Measurements from ENCODE around the gene KCNQ1.
A peak's percentile ranks its signal among the peaks of the same experiment; 100 is the strongest.

Gene KCNQ1

DNA sequence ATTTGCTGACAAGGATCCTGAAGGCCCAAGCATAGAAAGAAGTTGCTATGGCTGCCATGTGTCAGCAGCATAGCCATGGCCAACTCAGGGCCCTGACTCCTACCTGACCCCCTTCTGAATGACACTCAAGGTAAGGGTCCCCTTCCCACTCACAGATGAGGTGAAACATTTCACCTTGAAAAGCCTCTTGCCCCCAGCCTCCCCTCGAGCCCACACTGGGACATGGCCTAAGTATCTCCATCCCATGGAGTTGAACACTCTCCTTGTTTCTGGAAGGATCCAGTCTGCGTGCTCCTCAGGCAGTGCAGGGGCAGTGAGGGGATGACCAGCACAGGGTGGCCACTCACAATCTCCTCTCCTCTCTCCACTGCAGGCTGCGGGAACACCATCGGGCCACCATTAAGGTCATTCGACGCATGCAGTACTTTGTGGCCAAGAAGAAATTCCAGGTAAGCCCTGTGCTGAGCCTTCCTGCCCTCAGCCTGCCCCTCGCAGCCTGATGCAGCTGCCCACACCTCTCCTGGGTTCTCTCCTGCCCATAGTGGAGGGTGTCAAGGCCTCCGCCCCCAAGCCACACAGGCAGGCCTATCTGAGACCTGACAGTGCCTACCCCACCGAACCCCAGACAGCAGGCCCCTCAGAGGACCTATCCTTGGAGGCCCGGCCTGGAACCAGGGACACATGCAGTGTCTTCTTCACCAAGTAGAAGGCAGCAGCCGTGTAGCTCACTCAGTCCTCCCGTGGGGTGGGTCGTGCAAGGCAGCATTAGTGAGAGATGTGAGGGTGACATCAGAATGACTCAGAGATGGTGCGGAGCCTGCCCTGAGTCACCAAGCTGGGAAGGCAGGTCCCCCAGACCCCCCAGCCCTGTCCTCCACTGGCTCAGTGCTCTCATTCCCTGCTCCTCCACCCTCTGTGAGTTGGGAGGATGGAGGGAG, 323.9 kb downstream of the KCNQ1 start:
- TF ChIP-seq, protein P1, sequence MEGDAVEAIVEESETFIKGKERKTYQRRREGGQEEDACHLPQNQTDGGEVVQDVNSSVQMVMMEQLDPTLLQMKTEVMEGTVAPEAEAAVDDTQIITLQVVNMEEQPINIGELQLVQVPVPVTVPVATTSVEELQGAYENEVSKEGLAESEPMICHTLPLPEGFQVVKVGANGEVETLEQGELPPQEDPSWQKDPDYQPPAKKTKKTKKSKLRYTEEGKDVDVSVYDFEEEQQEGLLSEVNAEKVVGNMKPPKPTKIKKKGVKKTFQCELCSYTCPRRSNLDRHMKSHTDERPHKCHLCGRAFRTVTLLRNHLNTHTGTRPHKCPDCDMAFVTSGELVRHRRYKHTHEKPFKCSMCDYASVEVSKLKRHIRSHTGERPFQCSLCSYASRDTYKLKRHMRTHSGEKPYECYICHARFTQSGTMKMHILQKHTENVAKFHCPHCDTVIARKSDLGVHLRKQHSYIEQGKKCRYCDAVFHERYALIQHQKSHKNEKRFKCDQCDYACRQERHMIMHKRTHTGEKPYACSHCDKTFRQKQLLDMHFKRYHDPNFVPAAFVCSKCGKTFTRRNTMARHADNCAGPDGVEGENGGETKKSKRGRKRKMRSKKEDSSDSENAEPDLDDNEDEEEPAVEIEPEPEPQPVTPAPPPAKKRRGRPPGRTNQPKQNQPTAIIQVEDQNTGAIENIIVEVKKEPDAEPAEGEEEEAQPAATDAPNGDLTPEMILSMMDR (IDR thresholded peaks at IDR 0.05; ENCODE audit: control insufficient read depth, insufficient read depth, low read depth, low read length, missing control alignments): no peak
- DNase-seq (ENCODE audit: low read depth): peak; percentile 14
- H3K4me3 ChIP-seq (ENCODE audit: control insufficient read depth, low read depth, low read length): no peak overlapping the region

DNA sequence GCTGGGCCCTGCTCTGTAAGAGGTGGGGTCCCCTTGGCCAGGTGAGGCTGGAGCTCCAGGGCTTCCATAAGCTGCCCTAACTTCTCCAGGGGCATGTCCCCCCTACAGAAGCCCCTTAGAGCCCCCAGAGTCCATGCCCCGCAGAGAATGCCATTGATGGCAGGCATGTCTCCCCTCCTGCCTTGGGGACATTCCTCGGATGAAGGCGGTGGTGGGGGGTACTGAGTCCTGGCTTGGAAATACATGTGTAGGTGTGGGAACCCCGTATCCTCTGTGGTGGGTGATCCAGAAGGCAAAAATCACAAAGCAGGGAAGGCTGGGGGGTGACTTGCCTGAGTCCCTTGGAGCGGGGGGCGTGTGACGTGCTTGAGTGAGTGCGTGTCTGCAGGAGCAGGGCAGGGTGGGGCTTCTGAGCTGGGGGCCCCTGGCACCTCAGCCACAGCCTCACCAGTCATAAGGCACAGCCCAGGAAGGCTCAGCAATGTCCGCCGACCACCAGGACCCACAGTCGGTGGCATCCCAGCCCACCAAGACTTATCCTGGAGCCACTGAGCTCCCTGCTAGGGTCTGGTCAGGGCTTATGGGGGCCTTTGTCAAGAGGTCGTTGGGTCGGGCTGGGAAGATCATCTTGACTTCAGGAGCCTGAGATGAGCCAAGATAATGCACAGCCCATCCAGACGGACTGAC, 324.7 kb downstream of the KCNQ1 start:
- TF ChIP-seq, protein P1 (IDR thresholded peaks at IDR 0.05; ENCODE audit: control insufficient read depth, insufficient read depth, low read depth, low read length, missing control alignments): no peak
- no peak overlapping the region for H3K4me3 ChIP-seq (ENCODE audit: control insufficient read depth, low read depth, low read length)
- DNase-seq (ENCODE audit: low read depth): no peak

DNA sequence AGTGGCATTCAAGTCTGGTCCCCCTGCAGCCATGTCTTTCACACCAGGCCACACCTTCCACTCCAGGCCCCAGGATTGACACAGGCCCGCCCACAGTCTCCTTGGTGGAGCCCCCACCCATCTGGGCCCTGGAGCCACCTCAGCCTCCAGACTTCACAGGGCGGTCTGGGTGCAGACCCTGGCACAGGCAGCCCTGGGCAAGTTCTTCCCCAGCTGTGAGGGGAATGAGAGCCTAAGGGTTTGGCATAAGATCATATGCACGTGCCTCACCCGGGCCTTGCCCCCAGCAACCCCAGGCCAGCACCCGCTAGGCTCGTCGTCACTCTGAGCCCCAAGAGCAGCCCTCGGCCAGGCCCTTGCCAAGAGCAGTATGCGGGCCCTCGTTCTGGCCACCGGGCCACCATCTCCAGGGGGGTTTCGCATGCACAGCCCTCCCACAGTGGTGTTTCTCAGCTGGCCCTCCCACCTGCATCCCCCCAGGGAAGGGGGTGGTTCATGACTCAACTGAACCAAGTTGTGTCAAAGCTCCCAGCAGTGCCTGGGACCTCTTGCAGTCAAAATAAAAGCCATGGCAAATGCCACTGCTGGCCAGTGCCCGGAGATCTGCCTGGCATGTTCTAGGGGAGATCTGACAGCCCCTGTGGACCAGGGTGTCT, 325.4 kb downstream of the KCNQ1 start:
- no peak overlapping the region for H3K4me3 ChIP-seq (ENCODE audit: control insufficient read depth, low read depth, low read length)
- no peak for DNase-seq (ENCODE audit: low read depth)
- TF ChIP-seq, protein P1 (IDR thresholded peaks at IDR 0.05; ENCODE audit: control insufficient read depth, insufficient read depth, low read depth, low read length, missing control alignments): no peak

DNA sequence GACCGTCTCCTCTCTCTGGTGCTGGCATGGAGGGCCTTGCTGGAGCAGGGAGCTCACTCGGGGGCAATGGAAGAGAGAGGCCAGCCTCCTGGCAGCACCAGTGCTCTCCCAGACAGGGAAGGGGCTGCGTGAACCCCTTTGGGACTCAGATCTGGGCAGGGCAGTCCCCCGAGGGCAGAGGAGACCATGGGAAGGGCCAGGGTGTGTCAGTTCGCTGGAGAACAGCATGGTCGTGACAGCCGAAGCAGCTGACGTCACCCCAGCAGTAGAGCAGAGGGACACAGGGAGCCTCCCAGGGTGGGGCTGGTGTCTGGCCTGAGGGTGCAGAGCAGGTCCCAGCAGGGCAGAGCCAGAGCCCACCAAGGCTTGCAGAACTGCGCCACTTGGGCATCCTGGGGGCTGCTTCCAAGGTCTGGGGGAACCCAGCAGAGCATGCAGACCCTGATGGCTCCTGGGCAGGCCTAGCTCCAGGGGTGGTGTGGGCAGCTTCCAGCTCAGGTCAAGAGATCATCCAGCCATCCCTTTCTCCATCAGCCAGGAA, 326.0 kb downstream of the KCNQ1 start:
- TF ChIP-seq, protein P1 (IDR thresholded peaks at IDR 0.05; ENCODE audit: control insufficient read depth, insufficient read depth, low read depth, low read length, missing control alignments): no peak
- H3K4me3 ChIP-seq (ENCODE audit: control insufficient read depth, low read depth, low read length): no peak overlapping the region
- no peak for DNase-seq (ENCODE audit: low read depth)

DNA sequence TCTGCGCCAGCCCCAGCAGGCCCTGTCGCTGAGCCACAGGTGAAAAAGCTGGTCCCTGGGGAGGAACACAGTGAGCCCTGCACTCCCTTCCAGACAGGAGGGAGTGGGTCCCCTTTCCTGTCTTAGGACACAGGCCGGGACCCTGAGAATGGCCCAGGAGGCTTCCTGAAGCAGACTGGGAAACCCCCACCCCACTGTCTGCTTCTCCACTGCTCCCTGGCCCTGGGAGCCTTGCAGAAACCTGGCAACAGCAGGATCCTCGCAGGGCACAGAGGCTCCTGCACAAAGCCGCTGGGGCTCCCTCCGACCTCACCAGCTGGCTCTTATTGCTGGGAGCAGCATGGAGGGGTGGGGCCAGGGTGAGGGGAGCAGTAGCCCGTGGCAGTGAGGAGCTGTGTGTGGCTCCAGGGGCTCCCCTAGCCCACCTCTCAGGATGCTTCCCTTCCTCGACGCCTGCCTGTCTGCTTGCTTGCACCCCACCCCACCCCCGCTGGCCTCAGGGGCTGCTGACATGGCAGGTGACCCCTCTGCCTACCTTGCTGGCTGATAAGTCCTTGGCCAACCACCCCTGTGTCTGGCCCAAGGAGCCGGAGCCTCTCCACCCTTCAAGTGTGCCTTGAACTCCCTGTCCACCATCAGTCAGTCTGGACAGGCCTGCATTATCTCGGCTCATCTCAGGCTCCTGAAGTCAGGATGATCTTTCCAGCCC, 327.1 kb downstream of the KCNQ1 start:
- H3K4me3 ChIP-seq (ENCODE audit: control insufficient read depth, low read depth, low read length): no peak overlapping the region
- TF ChIP-seq, protein P1 (IDR thresholded peaks at IDR 0.05; ENCODE audit: control insufficient read depth, insufficient read depth, low read depth, low read length, missing control alignments): no peak
- DNase-seq (ENCODE audit: low read depth): no peak
